Neural progenitor cell (in vitro differentiated cells): ENCODE data around the gene LY6G6D.

Source experiments
- EZH2phosphoT487 ChIP-seq: fragments of 200-600 bp; sonication (generic); IDR thresholded peaks from 2 replicates; pipeline ENCODE4 v1.6.1; 2017; ENCODE audit warnings: antibody characterized with exemption
- TF ChIP-seq, protein P1 (sequence below): fragments of 200-600 bp; sonication (generic); IDR thresholded peaks from 2 replicates; pipeline ENCODE4 v1.5.1; 2017; ENCODE audit warnings: antibody characterized with exemption, mild to moderate bottlenecking

DNA sequence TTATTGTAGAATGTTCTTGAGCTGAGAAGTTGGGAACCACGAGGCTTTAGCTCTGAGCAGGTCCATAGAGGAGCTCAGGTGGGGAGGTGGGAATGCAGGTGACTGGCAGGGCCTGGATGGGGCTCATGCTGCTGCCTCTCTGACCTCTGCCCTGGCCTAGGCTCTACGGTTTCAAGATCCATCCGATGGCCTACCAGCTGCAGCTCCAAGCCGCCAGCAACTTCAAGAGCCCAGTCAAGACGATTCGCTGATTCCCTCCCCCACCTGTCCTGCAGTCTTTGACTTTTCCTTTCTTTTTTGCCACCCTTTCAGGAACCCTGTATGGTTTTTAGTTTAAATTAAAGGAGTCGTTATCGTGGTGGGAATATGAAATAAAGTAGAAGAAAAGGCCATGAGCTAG is 45.5 kb upstream of the LY6G6D start, which contains the start of gene LY6G5B:
- TF ChIP-seq, protein P1, sequence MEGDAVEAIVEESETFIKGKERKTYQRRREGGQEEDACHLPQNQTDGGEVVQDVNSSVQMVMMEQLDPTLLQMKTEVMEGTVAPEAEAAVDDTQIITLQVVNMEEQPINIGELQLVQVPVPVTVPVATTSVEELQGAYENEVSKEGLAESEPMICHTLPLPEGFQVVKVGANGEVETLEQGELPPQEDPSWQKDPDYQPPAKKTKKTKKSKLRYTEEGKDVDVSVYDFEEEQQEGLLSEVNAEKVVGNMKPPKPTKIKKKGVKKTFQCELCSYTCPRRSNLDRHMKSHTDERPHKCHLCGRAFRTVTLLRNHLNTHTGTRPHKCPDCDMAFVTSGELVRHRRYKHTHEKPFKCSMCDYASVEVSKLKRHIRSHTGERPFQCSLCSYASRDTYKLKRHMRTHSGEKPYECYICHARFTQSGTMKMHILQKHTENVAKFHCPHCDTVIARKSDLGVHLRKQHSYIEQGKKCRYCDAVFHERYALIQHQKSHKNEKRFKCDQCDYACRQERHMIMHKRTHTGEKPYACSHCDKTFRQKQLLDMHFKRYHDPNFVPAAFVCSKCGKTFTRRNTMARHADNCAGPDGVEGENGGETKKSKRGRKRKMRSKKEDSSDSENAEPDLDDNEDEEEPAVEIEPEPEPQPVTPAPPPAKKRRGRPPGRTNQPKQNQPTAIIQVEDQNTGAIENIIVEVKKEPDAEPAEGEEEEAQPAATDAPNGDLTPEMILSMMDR: no peak
- TF ChIP-seq EZH2phosphoT487: no peak
